Transverse colon (tissue), 4 donors: ENCODE measurements around the gene ADCY9.

Experiments
- EP300 ChIP-seq: sonication (generic); formaldehyde crosslinking; IDR thresholded peaks from one replicate; pipeline ENCODE4 v1.6.1; 2017; ENCODE audit warnings: antibody characterized with exemption, low read depth
- POLR2A ChIP-seq: fragments of 450-650 bp; IDR thresholded peaks from one replicate; pipeline ENCODE4 v1.6.1; 2016; ENCODE audit warnings: antibody characterized with exemption, mild to moderate bottlenecking, moderate library complexity
- POLR2AphosphoS5 ChIP-seq, 3 donors: sonication (generic); formaldehyde crosslinking; IDR thresholded peaks; one replicate each; pipeline ENCODE4 v1.6.1; 2016; ENCODE audit warnings: antibody characterized with exemption in 3 of 3
- TF ChIP-seq, protein P1 (sequence below), 5 experiments: fragments of 200-600 bp in 3 of 5; fragments of 450-650 bp in 2 of 5; sonication (generic) in 3 of 5; IDR thresholded peaks; 1 replicate in 2 of 5; 2 replicates in 3 of 5; pipeline ENCODE4 v1.5.1; 2016 to 2017; ENCODE audit warnings: antibody characterized with exemption in 5 of 5, inconsistent platforms in 3 of 5, mild to moderate bottlenecking in 2 of 5, moderate library complexity in 1 of 5

DNA sequence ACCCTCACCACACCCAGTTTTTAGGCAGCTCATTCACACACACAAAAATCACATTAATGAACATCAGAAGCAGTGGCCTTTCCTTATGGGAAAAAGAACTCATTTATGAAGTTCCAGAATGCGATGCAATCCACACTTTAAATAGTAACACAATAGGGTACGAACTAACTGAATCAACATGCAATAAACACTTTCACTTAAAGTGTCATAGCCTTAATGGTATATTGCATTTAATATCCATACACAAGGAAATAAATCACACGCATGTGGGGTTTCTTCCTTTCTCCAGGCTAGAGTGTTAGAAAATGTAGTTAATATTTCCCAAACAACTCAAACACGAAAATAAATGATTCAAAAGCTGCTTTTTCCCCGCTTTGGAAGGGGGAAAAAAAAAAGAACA lies 19.7 kb downstream of the ADCY9 start:
- TF ChIP-seq, protein P1, sequence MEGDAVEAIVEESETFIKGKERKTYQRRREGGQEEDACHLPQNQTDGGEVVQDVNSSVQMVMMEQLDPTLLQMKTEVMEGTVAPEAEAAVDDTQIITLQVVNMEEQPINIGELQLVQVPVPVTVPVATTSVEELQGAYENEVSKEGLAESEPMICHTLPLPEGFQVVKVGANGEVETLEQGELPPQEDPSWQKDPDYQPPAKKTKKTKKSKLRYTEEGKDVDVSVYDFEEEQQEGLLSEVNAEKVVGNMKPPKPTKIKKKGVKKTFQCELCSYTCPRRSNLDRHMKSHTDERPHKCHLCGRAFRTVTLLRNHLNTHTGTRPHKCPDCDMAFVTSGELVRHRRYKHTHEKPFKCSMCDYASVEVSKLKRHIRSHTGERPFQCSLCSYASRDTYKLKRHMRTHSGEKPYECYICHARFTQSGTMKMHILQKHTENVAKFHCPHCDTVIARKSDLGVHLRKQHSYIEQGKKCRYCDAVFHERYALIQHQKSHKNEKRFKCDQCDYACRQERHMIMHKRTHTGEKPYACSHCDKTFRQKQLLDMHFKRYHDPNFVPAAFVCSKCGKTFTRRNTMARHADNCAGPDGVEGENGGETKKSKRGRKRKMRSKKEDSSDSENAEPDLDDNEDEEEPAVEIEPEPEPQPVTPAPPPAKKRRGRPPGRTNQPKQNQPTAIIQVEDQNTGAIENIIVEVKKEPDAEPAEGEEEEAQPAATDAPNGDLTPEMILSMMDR (IDR thresholded peaks at IDR 0.05) = no peak
- TF ChIP-seq POLR2A (no peak), POLR2AphosphoS5 (IDR thresholded peaks at IDR 0.05) (no peak), EP300 (no peak)
